ENCODE measurements around the gene LRRC75B.

LRRC75B gene

GRCh38 chr22:24550902-24551435 lies 41.9 kb downstream of the LRRC75B start:
- H3K4me3 ChIP-seq (ENCODE audit: low read depth, low read length) = no peak overlapping the region
- TF ChIP-seq MYC (IDR thresholded peaks at IDR 0.05; ENCODE audit: low read depth, low read length) (no peak), POLR2A (IDR thresholded peaks at IDR 0.05; ENCODE audit: extremely low read depth, insufficient read length) (no peak), CTCF (IDR thresholded peaks at IDR 0.05; ENCODE audit: low read depth, low read length) (no peak)
- TF ChIP-seq, protein P1, sequence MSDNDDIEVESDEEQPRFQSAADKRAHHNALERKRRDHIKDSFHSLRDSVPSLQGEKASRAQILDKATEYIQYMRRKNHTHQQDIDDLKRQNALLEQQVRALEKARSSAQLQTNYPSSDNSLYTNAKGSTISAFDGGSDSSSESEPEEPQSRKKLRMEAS (IDR thresholded peaks at IDR 0.05; ENCODE audit: low read depth, low read length) = no peak
- no peak for DNase-seq (ENCODE audit: low read depth)

DNA sequence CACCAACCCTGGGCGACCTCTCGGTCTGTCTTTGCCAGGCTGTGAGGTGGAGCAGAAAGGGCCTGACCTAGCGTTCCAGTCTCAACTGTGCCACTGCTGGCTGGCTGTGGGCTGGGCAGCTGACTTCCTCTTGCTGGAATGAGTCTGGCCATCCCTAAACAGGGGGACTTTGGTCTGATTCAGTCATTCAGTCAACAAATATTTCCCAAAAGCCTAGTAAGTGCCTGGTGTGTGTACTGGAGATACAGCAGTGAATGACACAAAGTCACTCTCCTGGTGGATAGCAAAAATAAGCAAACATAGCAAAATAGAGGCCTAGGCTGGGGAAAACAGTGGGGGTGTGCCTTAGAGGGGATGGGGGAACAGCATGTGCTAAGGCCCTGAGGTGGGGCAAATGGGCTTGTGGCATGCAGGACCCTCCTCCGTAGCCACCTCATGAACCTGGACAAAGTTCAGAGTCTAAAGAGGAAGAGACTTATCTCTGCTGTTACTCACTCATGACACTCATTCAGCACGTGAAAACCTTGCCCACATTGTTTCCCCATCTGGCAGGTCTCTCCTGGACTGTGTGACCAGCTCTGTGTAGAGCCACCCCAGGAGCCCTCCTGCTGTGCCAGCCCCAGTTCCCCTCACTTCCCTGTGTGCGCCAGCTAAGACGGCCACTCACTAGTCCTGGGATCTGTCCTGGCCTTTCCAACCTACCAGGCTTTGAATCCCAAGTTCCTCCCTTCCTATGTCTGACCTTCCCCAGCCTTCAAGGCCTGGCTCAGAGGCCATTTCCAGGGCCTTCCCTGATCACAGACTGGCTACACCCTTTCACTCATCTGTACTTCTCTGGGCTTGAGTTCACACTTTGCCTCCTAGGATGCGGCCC lies 42.6 kb downstream of the LRRC75B start:
- DNase-seq (ENCODE audit: low read depth) = peak; percentile 61
- TF ChIP-seq, protein P1 (IDR thresholded peaks at IDR 0.05; ENCODE audit: low read depth, low read length) = 0 out of 2 replicates have a peak, but pooled peaks have one; percentile 54
- TF ChIP-seq MYC (IDR thresholded peaks at IDR 0.05; ENCODE audit: low read depth, low read length) (no peak), CTCF (IDR thresholded peaks at IDR 0.05; ENCODE audit: low read depth, low read length) (no peak), POLR2A (IDR thresholded peaks at IDR 0.05; ENCODE audit: extremely low read depth, insufficient read length) (no peak)
- no peak overlapping the region for H3K4me3 ChIP-seq (ENCODE audit: low read depth, low read length)

GRCh38 chr22:24548812-24549211 lies 44.1 kb downstream of the LRRC75B start:
- no peak for DNase-seq (ENCODE audit: low read depth)
- no peak overlapping the region for H3K4me3 ChIP-seq (ENCODE audit: low read depth, low read length)
- TF ChIP-seq MYC (IDR thresholded peaks at IDR 0.05; ENCODE audit: low read depth, low read length) = no peak
- TF ChIP-seq POLR2A (IDR thresholded peaks at IDR 0.05; ENCODE audit: extremely low read depth, insufficient read length) = no peak
- TF ChIP-seq, protein P1 (IDR thresholded peaks at IDR 0.05; ENCODE audit: low read depth, low read length) = no peak
- TF ChIP-seq CTCF (IDR thresholded peaks at IDR 0.05; ENCODE audit: low read depth, low read length) = no peak

- DNase-seq (ENCODE audit: low read depth) = no peak
- TF ChIP-seq MYC (IDR thresholded peaks at IDR 0.05; ENCODE audit: low read depth, low read length) = no peak
- TF ChIP-seq POLR2A (IDR thresholded peaks at IDR 0.05; ENCODE audit: extremely low read depth, insufficient read length) = no peak
- TF ChIP-seq, protein P1 (IDR thresholded peaks at IDR 0.05; ENCODE audit: low read depth, low read length) = no peak
- TF ChIP-seq CTCF (IDR thresholded peaks at IDR 0.05; ENCODE audit: low read depth, low read length) = no peak
- no peak overlapping the region for H3K4me3 ChIP-seq (ENCODE audit: low read depth, low read length)
These were observed 49.1 kb downstream of the LRRC75B start for GRCh38 chr22:24543679-24544243.

DNA sequence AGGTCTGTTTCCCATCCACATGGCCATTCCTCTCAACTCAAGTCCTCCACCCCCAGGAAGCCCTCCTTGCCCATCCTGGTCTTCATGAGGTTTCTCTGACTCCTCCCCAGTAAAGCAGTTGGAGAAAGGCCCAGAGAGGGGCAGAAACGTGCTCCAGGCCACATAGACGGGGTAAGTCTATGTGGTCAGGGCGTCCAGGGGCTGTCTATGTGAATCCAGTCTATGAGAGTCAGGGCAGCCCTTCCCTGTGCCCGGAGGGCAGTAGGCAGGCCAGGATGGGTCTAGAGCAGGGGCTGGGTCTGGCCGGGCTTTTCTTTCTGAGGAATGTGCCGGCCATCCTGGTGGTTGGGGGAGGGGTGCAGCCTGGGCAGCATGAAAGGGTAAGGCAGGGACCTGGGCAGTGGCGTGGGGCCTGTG lies 49.7 kb downstream of the LRRC75B start:
- DNase-seq (ENCODE audit: low read depth) = no peak
- TF ChIP-seq CTCF (IDR thresholded peaks at IDR 0.05; ENCODE audit: low read depth, low read length) (no peak), MYC (IDR thresholded peaks at IDR 0.05; ENCODE audit: low read depth, low read length) (no peak), POLR2A (IDR thresholded peaks at IDR 0.05; ENCODE audit: extremely low read depth, insufficient read length) (no peak)
- TF ChIP-seq, protein P1 (IDR thresholded peaks at IDR 0.05; ENCODE audit: low read depth, low read length) = no peak
- no peak overlapping the region for H3K4me3 ChIP-seq (ENCODE audit: low read depth, low read length)
